DND-41 (cell line): Measurements from ENCODE around the gene MMEL1.

Experiments
- EZH2 ChIP-seq: IDR thresholded peaks from 3 replicates; pipeline ENCODE4 v1.6.1; 2012; ENCODE audit warnings: borderline replicate concordance, low read depth, mild to moderate bottlenecking, moderate library complexity, low read length, inconsistent platforms; ENCODE audit not compliant: severe bottlenecking
- TF ChIP-seq, protein P1 (sequence below): IDR thresholded peaks from 2 replicates; pipeline ENCODE4 v1.5.1; 2012; ENCODE audit warnings: borderline replicate concordance, low read length, moderate library complexity, mild to moderate bottlenecking; ENCODE audit not compliant: poor library complexity, severe bottlenecking; ENCODE audit errors: extremely low read depth

- TF ChIP-seq, protein P1, sequence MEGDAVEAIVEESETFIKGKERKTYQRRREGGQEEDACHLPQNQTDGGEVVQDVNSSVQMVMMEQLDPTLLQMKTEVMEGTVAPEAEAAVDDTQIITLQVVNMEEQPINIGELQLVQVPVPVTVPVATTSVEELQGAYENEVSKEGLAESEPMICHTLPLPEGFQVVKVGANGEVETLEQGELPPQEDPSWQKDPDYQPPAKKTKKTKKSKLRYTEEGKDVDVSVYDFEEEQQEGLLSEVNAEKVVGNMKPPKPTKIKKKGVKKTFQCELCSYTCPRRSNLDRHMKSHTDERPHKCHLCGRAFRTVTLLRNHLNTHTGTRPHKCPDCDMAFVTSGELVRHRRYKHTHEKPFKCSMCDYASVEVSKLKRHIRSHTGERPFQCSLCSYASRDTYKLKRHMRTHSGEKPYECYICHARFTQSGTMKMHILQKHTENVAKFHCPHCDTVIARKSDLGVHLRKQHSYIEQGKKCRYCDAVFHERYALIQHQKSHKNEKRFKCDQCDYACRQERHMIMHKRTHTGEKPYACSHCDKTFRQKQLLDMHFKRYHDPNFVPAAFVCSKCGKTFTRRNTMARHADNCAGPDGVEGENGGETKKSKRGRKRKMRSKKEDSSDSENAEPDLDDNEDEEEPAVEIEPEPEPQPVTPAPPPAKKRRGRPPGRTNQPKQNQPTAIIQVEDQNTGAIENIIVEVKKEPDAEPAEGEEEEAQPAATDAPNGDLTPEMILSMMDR, result no peak
- TF ChIP-seq EZH2, result no peak
Measured at GRCh38 chr1:2593251-2593878, 39.5 kb downstream of the MMEL1 start.
